Inferior parietal cortex (tissue), 1 donor: Measurements from ENCODE around the gene RTKN.

ENCODE experiments used
- DNase-seq: peaks from one replicate; pipeline ENCODE4 v3.0.0-alpha.2; 2016; ENCODE audit errors: extremely low spot score

The RTKN gene

DNA sequence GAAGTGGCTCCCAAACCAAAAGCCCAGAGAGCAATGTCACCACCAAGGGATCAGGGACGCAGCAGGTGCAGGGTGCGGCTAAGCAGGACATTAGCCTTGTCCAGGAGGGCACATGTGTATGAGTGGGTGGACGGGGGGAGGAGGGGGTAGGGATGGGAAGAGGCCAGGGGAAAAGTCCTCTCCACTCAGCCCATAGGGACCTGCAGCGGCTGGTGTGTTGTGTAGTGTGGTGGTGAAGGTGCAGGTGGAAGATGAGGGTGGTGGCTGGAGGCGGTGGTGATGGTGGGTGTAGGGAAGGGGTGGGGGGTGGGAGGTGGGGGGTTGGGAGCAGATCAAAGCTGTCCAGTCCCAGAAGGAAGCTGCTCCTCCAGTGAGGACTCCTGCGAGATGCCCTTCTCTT lies 24.0 kb downstream of the RTKN start:
- DNase-seq = no peak

DNA sequence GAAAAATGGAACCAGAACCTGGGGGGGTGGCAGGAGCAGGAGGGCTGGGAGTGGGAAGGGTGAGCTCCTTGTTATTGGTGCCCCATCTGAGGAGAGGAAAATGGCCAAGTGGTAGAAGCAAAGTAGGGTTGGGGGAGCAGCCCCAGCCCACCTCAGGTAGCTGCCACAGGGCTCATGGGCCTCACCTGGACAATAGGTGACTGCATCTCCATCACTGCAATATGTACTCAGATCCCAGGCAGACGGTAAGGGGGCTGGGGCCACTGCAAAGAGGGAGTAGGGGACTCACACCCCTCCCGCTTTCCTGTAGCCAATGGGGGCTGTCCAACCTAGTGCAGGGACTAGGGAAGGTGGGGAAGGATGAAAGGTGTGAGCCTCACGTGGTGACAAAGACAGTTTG lies 24.5 kb downstream of the RTKN start:
- no peak for DNase-seq

DNA sequence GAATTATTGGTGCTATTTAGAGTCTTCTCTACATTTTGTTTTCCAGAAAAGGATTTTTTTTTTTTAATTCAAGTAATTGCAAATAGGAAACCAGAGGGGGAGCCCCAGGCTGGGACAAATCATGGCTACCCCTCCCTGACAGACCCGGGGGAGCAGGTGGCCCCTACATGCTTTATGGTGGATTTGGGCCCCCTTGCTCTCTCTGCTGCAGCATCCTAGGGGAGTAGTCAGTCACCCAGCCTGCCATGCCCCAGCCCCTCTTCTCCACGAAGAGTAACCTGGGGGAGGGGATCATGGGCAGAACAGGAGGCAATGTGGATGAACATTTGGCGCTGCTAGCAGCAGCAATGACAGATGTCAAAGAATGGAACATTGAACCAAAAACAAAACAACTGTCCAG lies 25.0 kb downstream of the RTKN start:
- DNase-seq = no peak

DNA sequence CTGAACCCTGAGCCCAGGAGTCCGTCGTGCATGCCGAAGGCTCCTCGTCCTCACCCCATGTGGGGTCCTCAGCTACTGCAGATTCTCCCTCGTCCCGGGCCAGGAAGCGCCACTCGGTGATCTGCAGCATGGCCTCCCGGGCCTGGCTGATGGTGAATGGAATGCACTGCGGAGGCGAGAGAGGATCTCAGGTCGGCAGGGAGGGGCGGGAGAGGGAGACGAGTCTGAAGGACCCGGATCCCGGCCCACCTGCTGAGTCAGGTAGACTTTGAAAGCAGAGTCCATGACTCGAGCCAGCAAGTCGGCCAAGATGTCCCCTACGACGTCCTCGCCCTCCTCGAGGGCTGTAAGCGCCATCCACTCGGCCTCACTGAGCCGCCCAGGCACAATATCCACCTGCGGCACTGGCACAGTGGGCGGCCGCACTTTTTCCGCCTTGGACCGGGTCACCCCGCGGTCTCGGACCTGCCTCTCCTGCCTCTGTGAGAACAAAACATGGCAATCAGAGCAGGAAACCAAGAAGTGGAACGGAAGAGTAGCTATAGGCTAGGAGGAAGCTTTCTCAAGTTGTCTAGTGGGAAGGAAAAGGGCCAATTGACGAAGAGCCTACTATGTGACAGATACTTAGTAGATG lies 25.9 kb downstream of the RTKN start:
- no peak for DNase-seq

DNA sequence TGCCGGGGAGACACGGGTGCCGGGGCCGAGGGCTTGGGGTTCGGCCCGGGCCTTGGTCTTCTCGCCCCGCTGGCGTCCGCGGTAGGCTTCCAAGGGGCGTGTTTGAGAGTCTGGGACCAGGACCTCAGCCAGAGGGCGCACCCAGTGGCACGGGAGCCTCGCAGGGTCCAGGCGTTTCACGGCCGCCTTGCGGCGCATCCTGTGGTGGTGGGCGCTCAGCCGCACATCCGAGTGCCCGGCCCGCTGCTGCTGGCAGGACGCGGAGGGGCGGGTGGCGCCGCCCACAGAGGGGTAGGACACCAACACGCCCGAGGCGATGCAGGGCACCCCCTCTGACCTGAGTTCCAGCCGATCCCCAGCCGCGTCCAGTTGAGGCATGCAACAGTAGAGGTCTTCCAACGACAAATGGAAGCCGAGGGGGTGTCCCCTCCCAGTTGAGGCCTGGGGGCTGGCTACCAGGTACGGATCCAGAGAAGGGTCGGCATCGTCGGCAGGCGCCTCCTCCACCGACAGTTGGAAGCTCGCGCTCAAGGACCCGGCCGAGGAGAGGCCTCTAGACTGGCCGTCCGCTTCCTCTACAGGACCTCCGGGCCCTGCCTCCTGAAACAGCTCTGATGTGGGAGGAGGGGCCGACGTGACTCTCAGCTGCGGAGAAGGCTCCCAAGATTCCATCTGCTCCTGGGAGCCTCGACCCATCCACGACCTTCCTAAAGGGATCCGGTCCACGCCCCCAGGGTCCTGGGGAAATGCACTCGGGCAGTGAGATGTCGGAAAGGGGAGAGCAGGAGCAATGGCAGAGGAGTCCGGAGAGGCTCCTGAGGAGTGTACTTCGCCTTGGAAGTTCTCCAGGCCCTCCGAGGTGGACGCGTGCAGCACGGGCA lies 26.6 kb downstream of the RTKN start:
- DNase-seq = no peak

DNA sequence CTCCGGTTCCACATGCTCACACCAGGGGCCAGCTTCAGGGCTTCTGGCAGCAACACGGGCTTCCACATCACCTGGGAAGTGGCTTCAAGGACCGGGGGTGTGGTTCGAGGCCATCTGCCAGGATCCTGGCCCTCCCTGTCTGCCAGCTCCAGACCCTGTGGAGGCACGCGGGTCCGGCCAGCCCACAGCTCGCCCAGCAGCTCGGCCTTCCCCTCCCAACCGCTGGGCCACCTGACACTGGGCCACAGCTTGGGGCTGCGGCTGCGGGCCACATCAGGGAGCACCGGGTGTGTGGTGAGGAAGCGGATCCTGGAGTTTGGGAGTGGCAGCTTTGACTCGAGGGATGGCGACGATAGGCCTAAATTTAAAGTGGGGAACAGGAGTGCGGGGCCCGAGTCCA lies 27.3 kb downstream of the RTKN start:
- no peak for DNase-seq

DNA sequence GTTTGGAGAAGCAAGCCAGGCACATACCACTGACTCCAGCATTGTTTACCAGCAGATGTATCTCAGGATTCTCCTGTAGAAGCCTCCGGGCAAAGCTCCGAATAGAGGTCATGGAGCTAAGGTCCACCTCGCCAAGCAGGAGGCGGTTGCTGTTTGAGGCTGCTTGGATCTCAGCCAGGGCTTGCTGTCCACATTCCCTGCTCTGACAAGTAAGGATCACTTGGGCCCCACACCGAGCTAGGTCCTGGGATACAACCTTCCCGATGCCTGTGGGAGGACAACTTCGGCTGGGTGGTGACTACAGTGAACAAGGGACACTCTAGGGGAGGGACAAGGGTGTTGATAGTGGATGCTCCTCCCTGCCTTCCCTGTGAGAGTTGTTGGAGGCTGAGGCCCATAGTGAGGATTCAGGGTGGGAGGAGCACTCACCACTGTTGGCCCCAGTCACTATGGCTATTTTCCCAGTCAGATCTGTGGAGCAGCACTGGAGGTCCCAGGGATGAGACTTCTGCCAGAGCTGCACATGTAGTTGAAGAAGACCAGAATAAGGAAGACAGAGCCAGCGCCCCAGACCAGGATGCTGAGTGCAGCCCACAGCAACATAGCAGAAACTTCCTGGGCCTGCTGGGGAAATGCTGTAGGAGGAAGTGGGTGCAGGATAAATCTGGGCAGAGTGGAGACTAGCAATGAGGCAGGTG lies 28.6 kb downstream of the RTKN start:
- DNase-seq = no peak

DNA sequence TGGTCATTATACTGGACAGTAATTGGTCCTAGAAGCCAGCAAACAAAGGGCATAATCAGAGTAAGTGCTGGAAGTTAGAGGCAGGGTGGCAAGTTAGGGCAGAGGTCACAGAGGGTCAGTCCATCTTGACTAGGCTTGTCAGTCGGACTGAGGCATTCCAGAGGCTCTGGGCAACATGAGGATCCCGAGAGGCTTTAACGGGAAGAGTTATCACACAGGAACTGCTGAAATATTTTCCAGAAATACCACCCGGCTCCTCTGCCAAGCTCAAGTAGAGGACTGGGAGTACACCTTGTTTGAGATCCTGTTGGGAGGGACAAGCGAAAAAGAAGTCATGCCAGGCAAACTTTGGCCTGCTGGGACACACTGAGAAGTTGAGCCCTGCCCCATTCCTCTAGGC lies 34.1 kb downstream of the RTKN start:
- no peak for DNase-seq

DNA sequence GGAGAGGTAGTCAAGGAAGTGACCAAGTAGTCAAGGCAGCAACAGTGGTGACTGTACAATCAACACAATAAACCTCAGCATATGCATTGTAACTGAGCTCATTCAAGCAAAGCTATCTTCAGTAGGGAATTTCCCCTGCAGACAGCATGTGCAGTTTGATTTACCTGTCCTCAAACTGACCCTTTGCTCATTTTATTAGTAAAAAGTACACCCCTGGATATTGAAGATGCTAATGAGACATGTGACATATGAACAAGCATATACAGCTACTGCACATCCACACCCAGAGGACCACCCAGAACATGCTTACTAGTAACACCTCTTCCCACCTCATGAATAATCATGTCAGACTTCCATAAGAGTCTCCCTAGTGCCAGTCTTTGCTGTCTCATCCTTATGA lies 35.7 kb downstream of the RTKN start:
- DNase-seq = no peak

DNA sequence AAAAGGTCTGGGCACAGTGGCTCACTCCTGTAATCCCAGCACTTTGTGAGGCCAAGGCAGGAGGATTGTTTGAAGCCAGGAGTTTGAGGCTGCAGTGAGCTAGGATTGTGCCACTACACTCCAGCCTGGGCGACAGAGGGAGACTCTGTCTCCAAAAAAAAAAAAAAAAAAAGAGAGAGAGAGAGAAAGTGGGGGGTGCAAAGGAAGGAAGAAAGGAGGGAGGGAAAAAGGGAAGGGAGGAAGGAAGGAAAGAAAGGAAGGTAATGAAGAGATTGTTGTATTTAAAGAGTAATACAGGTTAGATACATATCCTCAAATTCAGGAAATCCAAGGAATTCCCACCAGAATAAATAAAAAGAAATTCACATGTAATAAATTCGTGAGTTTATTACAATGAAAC lies 39.8 kb downstream of the RTKN start:
- DNase-seq = no peak

DNA sequence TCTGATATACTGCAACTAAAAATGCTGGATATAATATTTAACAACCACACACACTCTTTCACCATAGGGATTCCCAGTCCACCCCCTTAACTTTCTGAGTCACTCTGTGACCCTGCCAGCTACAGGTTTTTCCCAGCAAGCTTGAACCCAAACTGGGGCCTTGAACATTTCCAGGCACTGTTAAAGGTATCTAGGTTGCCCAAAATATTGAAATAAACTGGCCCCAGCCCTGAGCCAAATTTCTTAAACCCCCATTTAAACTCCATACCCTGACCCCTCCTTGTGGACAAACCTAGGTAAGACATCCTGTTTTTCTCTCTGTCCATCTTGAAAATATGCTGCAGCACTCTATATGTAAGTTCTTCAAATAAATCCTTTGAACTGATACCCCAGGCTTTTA lies 42.0 kb downstream of the RTKN start:
- no peak for DNase-seq

DNA sequence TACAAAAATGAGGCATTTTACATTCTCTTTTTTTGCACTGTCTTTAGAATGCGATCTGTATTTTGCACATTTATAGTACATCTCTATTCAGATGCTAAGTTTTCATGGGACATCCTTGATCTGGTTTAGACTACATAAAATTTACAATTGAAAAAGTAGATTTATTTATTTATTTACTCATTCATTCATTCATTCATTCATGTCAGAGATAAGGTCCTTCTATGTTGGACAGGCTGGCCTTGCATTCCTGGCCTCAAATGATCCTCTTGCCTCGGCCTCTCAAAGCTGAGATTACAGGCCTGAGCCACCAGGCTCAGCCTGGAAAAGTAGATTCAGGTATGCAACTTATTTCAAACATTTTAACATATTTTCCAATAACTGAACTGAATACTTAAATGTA lies 45.6 kb downstream of the RTKN start:
- DNase-seq = no peak

DNA sequence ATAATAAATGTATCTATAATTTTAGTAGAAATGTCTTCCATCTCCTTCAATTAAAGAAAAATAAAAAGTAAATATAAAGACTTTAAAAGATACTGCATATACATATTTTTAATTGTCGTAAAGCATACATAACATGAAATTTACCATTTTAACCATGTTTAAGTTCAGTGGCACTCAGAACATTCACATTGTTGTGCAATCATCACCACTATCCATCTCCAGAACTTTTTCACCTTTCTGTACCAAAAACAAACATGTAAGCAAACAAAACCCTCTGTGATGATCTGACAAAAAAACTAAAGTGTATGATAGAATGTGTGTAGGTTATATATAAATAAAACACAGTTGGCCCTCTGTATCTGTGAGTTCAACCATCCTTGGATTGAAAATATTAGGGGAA lies 48.2 kb downstream of the RTKN start:
- DNase-seq = no peak

DNA sequence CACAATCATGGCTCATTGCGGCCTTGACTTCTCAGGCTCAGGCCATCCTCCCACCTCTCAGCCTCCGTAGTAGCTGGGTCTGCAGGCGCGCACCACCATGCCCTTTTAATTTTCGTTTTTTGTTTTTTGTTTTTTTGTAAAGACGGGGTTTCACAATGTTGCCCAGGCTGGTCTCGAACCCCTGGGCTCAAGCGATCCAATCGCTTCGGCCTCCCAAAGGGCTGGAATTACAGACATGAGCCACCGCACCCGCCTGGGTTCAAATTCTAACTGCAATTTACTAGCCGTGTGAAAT lies 49.3 kb downstream of the RTKN start:
- DNase-seq = no peak

DNA sequence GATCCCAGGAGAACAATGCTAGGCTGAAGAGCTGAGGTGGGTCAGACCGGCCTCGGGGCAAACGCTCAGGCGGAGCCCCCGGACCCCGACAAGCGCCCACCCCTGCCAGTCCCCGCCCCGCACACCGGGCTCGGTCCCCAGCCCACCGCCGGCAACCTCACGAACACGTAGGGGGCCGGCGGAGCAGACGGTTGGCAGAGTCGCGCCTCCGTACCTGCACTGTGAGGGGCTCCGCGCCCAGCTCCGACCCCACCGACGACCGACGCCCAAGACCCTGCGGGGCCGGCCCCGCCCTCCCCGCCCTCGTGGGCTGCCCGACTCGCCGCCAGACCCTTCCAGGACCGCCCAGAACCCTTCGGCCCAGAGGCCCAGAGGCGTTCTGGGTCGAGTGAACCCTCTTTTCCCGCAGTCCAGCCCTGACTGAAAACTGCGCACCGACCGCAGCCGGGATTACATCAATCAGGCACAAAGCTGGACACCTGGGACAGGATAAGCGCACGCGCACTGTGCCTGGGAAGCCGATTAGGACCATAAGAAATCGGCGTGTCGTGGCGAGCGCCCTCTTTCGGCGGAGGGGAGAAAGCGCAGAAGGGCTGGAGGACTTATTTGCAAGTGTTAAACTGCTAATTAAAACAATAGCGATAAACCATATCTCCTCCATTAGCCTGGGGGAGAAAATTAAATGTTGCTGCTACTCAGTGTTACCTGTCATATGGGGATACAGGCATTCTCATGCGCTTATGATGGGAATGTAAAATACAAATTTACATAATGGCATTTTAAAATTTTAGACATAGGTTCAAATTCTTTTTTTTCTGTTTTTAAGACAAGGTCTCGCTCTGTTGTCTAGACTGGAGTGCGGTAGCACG lies 49.9 kb downstream of the RTKN start:
- DNase-seq = peak; percentile 98

DNA sequence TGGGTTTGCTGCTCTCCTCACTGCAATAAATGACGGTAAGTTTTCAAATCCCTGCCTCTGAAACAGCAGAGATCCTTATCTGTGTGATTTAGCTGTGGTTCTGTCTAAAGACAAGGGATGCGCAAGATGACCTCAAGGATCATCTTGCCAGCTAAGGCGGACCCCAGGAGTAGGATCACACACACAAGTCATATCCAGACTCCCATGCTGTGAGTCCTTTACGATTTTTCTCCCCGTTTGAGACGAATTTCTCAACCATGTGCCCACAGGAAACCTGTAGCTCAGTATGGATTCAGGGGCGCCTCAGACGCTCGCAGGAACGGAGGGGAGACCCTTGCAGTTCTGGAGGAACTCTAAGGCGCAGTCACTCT lies 50.5 kb downstream of the RTKN start:
- DNase-seq = no peak

DNA sequence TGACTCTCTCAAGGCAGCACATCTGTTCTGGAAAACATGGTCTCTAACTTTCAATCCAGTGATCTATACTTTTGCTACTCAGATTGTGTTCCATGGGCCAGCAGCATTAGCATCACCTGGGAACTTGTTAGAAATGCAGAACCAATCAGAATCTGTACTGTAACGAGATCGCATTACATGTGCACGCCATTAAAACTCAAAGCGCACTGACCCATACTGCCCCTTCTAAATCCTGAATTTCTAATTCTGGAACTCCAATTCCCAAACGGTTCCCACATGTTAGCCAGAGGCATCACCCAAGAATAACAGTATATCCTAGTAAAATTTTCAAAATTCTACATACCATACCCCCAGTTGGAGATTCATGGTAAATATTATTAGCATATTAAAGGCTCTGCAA lies 51.1 kb downstream of the RTKN start:
- DNase-seq = no peak

DNA sequence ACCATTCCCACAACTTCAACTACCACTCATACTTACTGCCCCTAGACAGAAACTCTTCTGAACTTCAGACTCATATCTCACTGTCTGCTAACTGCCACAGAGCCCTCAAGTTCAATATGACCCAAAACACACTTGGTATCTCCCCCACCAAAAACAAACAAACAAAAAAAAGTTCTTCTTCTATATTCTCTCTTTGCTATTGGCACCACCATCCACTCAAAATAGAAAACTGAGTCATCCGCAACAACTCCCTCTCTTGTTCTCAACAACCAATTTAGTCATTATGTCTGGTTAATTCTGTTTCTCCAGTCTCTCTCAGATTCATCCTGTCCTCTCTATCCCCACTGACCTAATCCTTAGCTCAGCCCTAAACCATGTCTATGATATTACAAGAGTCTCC lies 54.4 kb downstream of the RTKN start:
- DNase-seq = no peak

DNA sequence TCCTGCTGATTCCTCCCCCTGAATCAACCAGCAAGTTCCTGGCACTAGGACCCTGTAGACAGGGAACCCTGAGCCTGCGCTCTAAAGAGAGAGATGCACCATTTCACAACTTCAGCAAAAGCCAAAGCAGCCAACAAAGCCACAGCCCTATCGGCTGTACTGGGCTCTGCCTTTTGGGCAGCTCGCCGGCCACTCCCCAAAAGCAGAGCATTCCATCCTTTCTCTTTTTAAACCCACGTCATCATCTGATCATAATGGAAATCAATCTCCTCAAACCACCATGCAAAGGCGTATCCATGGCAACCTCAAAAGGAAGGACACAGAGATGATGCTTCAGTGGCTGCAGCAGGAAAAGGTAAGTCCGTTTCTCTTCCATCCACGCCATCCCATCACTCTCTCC lies 56.3 kb downstream of the RTKN start:
- peak; percentile 89 for DNase-seq

DNA sequence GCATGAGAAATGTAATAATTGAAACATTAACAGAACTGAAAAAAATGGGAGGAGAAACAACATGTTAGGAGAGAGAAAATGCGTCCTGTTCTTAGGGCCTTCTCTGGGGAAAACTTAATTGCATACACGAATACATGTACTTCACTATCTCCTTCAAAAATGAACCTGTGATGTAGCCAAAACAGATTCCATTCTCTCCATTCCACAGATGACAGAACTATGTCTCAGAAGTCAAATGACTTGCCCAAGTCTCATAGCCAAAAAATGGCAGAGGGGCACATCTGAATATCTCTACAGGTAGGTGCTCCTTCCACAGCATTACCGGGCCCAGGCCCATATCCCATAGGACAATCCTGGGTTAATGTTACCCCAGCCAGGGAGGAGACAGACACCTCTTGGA lies 57.7 kb downstream of the RTKN start:
- DNase-seq = no peak

DNA sequence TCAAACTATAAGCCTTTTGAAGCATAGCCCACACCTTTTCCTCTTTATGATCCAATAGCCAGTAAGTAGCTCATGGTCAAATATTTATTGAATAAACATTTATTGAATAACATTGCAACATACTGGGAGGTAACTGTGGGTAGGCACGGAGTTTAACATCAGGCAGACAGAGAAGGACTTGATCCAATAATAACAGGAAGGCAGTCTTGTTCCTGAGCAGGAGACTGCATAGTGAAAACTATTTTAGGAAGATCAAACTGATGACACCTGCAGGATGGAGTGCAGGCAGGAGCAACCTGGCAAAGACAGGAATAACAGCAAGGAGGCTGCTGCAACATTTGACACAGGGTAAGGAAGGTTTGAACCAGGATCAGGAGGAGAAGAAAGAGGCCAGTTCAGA lies 58.5 kb downstream of the RTKN start:
- no peak for DNase-seq

DNA sequence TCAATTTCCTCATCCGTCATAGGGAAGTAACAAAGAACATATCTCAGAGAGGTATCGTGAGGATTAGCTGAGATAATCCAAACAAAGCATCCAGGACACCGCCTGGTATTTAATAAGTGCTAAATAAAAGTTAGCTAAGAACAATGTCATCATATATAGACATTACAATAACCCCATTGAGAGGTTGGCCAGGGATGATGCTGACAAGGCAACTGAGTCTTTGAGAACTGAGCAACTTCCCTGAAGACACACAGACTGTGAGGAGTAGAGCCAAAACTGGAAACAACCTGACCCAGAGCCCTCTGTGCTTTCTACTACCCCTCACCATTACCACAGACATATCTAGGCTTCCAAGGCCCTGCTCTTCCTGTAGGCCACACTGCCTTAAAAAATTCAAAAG lies 60.0 kb downstream of the RTKN start:
- DNase-seq = no peak
